ENCODE measurements around the gene TCAP.
"Not testable (repeated sequence)": the region's sequence is repeated elsewhere in the genome, so short reads cannot be mapped to it uniquely, and the experiment has no call there.

Gene TCAP

GRCh38 chr17:39704821-39705551, 39.8 kb downstream of the TCAP start:
- H3K4me3 ChIP-seq (ENCODE audit: low read depth, low read length) = no peak overlapping the region
- TF ChIP-seq, protein P1, sequence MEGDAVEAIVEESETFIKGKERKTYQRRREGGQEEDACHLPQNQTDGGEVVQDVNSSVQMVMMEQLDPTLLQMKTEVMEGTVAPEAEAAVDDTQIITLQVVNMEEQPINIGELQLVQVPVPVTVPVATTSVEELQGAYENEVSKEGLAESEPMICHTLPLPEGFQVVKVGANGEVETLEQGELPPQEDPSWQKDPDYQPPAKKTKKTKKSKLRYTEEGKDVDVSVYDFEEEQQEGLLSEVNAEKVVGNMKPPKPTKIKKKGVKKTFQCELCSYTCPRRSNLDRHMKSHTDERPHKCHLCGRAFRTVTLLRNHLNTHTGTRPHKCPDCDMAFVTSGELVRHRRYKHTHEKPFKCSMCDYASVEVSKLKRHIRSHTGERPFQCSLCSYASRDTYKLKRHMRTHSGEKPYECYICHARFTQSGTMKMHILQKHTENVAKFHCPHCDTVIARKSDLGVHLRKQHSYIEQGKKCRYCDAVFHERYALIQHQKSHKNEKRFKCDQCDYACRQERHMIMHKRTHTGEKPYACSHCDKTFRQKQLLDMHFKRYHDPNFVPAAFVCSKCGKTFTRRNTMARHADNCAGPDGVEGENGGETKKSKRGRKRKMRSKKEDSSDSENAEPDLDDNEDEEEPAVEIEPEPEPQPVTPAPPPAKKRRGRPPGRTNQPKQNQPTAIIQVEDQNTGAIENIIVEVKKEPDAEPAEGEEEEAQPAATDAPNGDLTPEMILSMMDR (IDR thresholded peaks at IDR 0.05; ENCODE audit: borderline replicate concordance, insufficient read depth, low read depth, low read length) = no peak

DNA sequence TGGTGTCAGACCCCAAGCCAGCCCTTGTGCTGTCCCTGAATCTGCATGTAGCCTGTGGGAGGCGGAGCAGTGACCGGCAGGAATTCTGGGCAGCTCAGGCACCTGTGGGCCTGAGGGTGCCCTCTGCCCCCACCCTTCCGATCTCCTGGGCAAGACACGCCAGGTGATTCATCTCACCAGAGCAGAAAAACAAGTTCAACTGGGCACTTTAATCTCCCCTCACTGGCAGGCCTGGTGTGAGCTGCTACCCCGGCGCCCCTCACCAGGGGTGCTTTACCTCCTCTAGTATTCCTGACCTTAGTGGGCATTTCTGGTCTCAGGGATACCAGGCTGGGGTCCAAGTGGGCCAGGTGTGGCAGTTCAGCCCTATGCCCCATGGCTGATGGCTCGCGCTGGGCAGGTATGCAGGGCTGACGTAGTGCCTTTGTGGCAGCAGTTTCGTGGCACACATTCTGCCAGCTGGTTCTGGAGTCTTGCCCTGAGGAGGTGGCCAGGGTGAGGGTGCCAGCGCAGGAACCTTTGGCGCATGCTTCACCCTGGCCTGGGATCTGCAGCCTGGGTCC, 40.7 kb downstream of the TCAP start:
- TF ChIP-seq, protein P1 (IDR thresholded peaks at IDR 0.05; ENCODE audit: borderline replicate concordance, insufficient read depth, low read depth, low read length) = no peak
- H3K4me3 ChIP-seq (ENCODE audit: low read depth, low read length) = no peak overlapping the region

DNA sequence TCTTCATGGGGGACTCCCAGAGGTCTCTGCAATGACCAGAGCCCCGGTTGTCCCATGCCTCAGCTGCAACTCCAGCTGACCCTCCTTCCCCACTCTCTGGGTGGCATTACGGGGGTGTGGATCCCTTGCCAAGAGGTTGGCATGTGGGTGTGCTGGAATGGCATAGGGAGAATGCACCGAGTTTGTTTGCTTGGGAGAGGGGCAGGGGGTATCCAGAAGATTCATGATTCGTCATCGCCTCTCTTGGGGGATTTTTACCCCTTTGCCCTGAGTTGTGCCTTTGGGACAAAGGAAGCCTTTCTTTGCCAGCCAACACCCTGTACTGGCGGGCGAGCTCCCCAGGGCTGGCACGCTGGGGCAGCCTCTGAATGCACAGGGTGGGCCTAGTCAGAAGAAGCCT, 41.2 kb downstream of the TCAP start:
- no peak overlapping the region for H3K4me3 ChIP-seq (ENCODE audit: low read depth, low read length)
- TF ChIP-seq, protein P1 (IDR thresholded peaks at IDR 0.05; ENCODE audit: borderline replicate concordance, insufficient read depth, low read depth, low read length) = no peak

DNA sequence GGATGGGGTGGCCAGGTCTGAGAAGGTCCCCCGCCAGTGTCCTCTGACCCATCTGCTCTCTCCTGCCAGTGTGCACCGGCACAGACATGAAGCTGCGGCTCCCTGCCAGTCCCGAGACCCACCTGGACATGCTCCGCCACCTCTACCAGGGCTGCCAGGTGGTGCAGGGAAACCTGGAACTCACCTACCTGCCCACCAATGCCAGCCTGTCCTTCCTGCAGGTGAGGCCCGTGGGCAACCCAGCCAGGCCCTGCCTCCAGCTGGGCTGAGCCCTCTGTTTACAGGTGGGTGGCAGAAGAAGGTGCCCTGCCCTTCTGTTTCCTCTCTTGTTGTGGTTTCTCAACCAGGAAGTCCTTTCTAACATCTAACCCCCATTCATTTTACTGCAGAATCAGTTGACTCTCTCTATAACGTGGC, 41.8 kb downstream of the TCAP start:
- no peak overlapping the region for H3K4me3 ChIP-seq (ENCODE audit: low read depth, low read length)
- TF ChIP-seq, protein P1 (IDR thresholded peaks at IDR 0.05; ENCODE audit: borderline replicate concordance, insufficient read depth, low read depth, low read length) = no peak

- no peak overlapping the region for H3K4me3 ChIP-seq (ENCODE audit: low read depth, low read length)
- TF ChIP-seq, protein P1 (IDR thresholded peaks at IDR 0.05; ENCODE audit: borderline replicate concordance, insufficient read depth, low read depth, low read length) = no peak
Measured at GRCh38 chr17:39709319-39709997, 44.3 kb downstream of the TCAP start.

GRCh38 chr17:39709998-39710964, 45.1 kb downstream of the TCAP start:
- TF ChIP-seq, protein P1 (IDR thresholded peaks at IDR 0.05; ENCODE audit: borderline replicate concordance, insufficient read depth, low read depth, low read length) = no peak
- no peak overlapping the region for H3K4me3 ChIP-seq (ENCODE audit: low read depth, low read length)

DNA sequence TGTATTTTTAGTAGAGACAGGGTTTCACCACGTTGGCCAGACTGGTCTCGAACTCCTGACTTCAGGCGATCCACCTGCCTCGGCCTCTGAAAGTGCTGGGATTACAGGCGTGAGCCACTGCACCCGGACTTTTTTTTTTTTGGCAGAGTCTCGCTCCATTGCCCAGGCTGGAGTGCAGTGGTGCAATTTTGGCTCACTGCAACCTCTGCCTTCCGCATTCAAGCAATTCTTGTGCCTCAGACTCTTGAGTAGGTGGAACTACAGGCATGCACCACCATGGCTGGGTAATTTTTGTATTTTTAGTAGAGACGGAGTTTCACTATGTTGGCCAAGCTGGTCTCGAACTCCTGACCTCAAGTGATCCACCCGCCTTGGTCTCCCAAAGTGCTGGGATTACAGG, 45.9 kb downstream of the TCAP start:
- not testable (repeated sequence) for H3K4me3 ChIP-seq (ENCODE audit: low read depth, low read length)
